Activated CD4-positive, alpha-beta T cell treated with anti-CD3 and anti-CD28 coated beads, Interleukin-2, amount 50 U/mL, for 4 hours (primary cell): ENCODE results near the gene EVC.

Source experiments
- DNase-seq, 2 experiments: peaks; one replicate each; pipeline ENCODE4 v3.0.0-alpha.2; 2020

The EVC gene

GRCh38 chr4:5732158-5732557 lies 21.2 kb downstream of the EVC start:
- no peak for DNase-seq

- no peak for DNase-seq
Measured at GRCh38 chr4:5734853-5735252, 23.9 kb downstream of the EVC start.

GRCh38 chr4:5735463-5735862 lies 24.5 kb downstream of the EVC start:
- DNase-seq = no peak

- DNase-seq = no peak
Measured at GRCh38 chr4:5738061-5738460, 27.1 kb downstream of the EVC start.

GRCh38 chr4:5742388-5742787 lies 31.4 kb downstream of the EVC start:
- DNase-seq = no peak

GRCh38 chr4:5742968-5743367 lies 32.0 kb downstream of the EVC start:
- DNase-seq = no peak

GRCh38 chr4:5746250-5746649 lies 35.2 kb downstream of the EVC start:
- no peak for DNase-seq

- DNase-seq = no peak
Measured at GRCh38 chr4:5746829-5747737, 36.1 kb downstream of the EVC start.

GRCh38 chr4:5747738-5748375 lies 36.9 kb downstream of the EVC start:
- no peak for DNase-seq

- DNase-seq = no peak
Measured at GRCh38 chr4:5749568-5749967, 38.6 kb downstream of the EVC start.

- no peak for DNase-seq
Measured at GRCh38 chr4:5750052-5750945, 39.3 kb downstream of the EVC start.

- no peak for DNase-seq
Measured at GRCh38 chr4:5750946-5751665, 40.1 kb downstream of the EVC start.

GRCh38 chr4:5751666-5752375 lies 40.8 kb downstream of the EVC start:
- DNase-seq = no peak

- no peak for DNase-seq
Measured at GRCh38 chr4:5752376-5753184, 41.6 kb downstream of the EVC start.

GRCh38 chr4:5753366-5753765 lies 42.4 kb downstream of the EVC start:
- no peak for DNase-seq

- DNase-seq = no peak
Measured at GRCh38 chr4:5753766-5754528, 42.9 kb downstream of the EVC start.

- DNase-seq = no peak
Measured at GRCh38 chr4:5754529-5754881, 43.5 kb downstream of the EVC start.

- DNase-seq = no peak
Measured at GRCh38 chr4:5755161-5755560, 44.2 kb downstream of the EVC start.

GRCh38 chr4:5755679-5756078 lies 44.7 kb downstream of the EVC start:
- no peak for DNase-seq

GRCh38 chr4:5756271-5756670 lies 45.3 kb downstream of the EVC start:
- DNase-seq = no peak
